IPS DF 4.7 (cell line): ENCODE data around the gene GUCY2D.

ENCODE experiments used
- DNase-seq: peaks from one replicate; pipeline ENCODE4 v3.0.0-alpha.2; 2013; ENCODE audit warnings: low spot score; ENCODE audit errors: extremely low read depth

Gene GUCY2D

DNA sequence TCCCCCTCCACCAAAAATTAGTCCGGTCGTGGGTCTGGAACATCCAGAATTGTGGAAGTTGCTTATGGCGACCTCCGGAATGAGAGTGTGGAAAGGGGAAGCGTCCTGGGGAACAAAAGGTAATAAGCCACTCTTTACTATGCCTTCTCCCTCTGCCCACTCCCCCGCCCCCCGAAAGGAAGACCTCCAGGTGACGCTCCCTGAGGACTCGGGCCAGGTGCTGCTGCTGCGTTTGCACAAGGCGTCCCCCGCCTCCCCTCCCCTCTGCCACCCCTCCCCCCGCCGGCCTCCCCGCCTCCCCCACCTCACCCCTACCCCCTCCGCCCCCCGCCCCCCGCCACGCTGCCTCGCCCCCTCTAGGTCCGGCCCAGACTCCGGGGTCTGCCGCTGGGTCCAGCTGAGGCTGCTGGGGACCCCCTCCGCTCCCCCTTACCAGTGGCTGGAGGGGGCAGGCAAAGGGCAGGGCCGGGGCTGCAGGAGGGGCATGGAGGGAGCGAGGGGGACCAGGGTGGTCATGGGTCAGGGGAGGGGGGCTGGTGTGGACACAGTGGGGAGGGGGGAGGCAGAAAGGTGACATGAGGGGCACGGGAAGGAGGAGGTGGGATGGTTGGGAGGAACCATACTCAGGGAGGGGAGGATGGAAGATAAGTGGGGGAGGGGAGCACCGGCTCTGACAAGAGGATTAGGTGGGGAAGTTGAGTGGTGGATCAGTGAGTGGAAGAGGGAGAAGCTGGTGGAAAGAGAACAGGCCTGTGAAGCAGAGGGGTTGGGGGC lies 61.5 kb downstream of the GUCY2D start:
- DNase-seq: no peak

GRCh38 chr17:8064561-8065019 lies 62.2 kb downstream of the GUCY2D start:
- DNase-seq: no peak

GRCh38 chr17:8066841-8067775 lies 64.7 kb downstream of the GUCY2D start:
- DNase-seq: no peak

DNA sequence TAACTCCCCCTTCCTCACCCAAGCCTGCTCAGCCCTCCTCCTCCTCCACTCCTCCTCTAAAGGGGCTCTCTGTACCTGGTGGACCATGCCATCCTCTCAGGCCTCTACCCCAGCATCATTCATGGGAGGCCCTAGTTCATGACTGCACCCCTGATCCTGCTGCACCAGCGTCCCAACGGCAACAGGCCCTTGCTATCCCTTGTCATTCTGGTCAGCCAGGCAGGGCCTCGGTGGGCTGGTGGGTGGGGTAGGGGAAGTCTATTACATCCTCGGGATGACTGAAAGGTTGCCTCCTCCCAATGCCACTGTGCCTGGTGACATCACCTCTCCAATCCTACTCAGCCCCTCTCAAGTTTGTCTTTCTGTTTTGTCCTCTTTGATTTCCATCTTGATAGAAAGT lies 65.4 kb downstream of the GUCY2D start:
- no peak for DNase-seq

GRCh38 chr17:8068736-8069586 lies 66.5 kb downstream of the GUCY2D start:
- no peak for DNase-seq

DNA sequence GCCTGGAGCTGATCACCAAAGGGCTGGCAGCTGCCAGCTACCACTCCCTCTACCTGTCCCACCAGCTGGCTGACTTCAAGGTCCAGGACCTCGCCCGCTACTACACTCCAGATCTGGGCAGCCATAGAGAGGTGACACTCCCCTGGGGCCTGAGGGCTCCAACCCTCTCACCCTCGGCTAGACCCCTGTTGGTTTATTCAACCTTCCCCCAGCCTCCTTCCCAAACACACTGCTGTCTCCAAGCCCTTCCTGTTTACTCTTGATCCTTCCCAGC lies 67.1 kb downstream of the GUCY2D start:
- DNase-seq: no peak
